Tibial nerve (tissue), 3 donors: ENCODE data around the gene ANO2.

ENCODE experiments used
- POLR2A ChIP-seq, 2 donors: fragments of 450-650 bp; IDR thresholded peaks; one replicate each; pipeline ENCODE4 v1.6.1; 2017; ENCODE audit warnings: antibody characterized with exemption in 2 of 2, mild to moderate bottlenecking in 2 of 2, moderate library complexity in 2 of 2
- TF ChIP-seq, protein P1 (sequence below), 5 experiments: fragments of 200-600 bp in 3 of 5; fragments of 450-650 bp in 2 of 5; sonication (generic) in 3 of 5; IDR thresholded peaks; one replicate each; pipeline ENCODE4 v1.5.1; 2016 to 2019; ENCODE audit warnings: antibody characterized with exemption in 5 of 5, mild to moderate bottlenecking in 3 of 5, moderate library complexity in 2 of 5

DNA sequence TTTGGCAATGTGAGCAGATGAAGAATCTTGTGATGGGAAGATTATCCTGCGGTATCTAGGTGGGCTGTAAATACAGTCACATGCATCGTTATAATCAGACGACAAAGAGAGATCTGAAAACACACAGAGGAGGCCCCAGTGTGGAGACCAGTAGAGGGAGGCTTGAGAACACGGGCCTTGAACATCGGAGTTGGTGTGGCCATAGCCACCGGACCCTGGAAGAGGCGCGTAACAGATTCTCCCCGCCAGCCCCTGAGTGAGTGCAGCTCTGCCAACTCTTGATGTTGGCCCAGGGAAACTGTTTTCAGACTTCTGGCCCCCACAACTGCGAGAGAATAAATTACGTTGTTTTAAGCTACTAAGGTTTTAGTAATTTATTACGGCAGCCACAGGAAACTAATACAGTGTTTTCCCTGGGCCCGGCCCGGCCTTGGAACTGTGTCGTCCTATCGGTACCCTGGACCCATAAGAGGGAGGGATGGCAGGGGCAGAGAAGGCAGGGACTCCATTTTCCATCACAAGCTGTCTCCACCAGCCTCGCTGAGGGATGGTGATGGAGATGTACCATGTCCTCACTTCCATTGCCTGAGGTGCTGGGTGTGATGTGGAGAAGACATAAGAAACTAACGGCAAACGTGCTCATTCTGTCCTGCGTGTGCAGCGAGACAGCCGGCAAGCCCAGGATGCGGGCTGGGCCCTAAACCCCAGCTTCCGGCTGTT, 421.5 kb downstream of the ANO2 start:
- TF ChIP-seq, protein P1, sequence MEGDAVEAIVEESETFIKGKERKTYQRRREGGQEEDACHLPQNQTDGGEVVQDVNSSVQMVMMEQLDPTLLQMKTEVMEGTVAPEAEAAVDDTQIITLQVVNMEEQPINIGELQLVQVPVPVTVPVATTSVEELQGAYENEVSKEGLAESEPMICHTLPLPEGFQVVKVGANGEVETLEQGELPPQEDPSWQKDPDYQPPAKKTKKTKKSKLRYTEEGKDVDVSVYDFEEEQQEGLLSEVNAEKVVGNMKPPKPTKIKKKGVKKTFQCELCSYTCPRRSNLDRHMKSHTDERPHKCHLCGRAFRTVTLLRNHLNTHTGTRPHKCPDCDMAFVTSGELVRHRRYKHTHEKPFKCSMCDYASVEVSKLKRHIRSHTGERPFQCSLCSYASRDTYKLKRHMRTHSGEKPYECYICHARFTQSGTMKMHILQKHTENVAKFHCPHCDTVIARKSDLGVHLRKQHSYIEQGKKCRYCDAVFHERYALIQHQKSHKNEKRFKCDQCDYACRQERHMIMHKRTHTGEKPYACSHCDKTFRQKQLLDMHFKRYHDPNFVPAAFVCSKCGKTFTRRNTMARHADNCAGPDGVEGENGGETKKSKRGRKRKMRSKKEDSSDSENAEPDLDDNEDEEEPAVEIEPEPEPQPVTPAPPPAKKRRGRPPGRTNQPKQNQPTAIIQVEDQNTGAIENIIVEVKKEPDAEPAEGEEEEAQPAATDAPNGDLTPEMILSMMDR (IDR thresholded peaks at IDR 0.05), result no peak
- TF ChIP-seq POLR2A (IDR thresholded peaks at IDR 0.05), result no peak
